Large intestine (tissue), 3 donors: ENCODE data around the gene ZNF750. TPM values are rescaled to one million over a fixed set of nuclear protein-coding genes. Genes with fewer than 3 reads are reported as not detected.

Experiments
- DNase-seq, 2 donors: peaks; one replicate each; pipeline versions ENCODE4 v3.0.0 to v3.0.0-alpha.2; 2013
- H3K27ac ChIP-seq: one replicate; pipeline ENCODE4 v1.5.1; 2013; ENCODE audit warnings: low read length
- H3K27me3 ChIP-seq: 2 replicates; pipeline ENCODE4 v1.6.1; 2013; ENCODE audit warnings: low read length; ENCODE audit not compliant: control insufficient read depth, insufficient read depth
- H3K36me3 ChIP-seq: 2 replicates; pipeline ENCODE4 v1.6.1; 2013; ENCODE audit warnings: low read length; ENCODE audit not compliant: control insufficient read depth, insufficient read depth
- H3K4me1 ChIP-seq: one replicate; pipeline ENCODE4 v1.6.1; 2013; ENCODE audit warnings: low read length; ENCODE audit not compliant: control insufficient read depth, insufficient read depth
- H3K4me3 ChIP-seq: one replicate; pipeline ENCODE4 v1.5.1; 2013; ENCODE audit warnings: low read length
- H3K9me3 ChIP-seq: one replicate; pipeline ENCODE4 v1.6.1; 2013; ENCODE audit warnings: mild to moderate bottlenecking, low read depth, low read length, moderate library complexity; ENCODE audit not compliant: control insufficient read depth
- WGBS: methylation state at CpG from one replicate; pipeline ENCODE4 v1.1.5; 2013; ENCODE audit warnings: low lambda C conversion rate; ENCODE audit not compliant: insufficient coverage; 5-methylcytosine and 5-hydroxymethylcytosine counted together
- polyA plus RNA-seq: library from polyadenylated mRNA; unstranded; fragments of 120-200 nt; gene quantifications from one replicate; pipeline ENCODE4 v1.2.1, GENCODE V29; 2013

The ZNF750 gene
- polyA plus RNA-seq, 1 donor, result 0.18 TPM

DNA sequence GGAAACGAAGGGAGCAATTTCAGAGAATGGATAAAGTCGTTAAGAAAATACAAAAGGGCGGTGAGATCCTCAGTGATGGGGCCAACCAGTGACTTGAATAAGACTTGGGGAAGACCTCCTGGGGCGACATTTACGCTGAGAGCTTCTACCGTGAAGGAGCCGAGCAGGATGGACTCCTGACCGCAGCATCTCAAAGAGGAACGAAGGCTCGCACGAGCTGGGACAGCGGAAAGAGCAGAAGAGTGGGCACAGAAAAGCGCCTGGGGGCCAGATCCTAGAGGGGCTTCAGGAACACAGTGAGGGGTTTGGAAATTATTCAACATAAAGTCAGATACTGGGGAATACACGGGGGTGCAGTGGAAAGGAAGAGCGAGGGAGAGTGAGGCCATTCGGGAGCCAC, 17.5 kb downstream of the ZNF750 start:
- no peaks in the 10 kb centered on the region for H3K27me3 ChIP-seq
- H3K36me3 ChIP-seq, result peaks cover 39% of the 10 kb centered on the region
- DNase-seq, result no peak
- 94% methylated on average over 7 of the region's 16 CpGs for WGBS
- no peak overlapping the region for H3K27ac ChIP-seq
- peaks cover 15% of the 10 kb centered on the region for H3K9me3 ChIP-seq
- no peak overlapping the region for H3K4me3 ChIP-seq
- no peaks in the 10 kb centered on the region for H3K4me1 ChIP-seq

DNA sequence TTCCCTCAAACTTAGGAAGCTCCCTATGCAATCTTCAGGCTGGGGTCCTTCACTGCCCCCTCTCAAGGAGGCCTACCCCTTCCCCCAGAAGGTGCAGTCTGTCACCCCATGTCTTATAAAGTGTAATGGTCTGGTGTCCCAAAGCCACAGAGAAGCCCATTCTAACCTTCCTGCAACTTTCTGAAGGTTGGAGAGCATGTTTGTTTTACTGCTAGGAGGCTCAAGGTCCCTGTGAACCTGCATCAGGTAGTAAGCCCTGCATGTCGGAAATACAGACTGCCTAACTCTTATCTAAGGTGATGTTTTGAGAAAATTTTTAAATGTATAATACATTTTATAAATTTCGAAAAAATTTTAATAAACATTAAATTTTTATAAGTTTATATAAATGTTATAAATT, 18.3 kb downstream of the ZNF750 start:
- Histone ChIP-seq H3K4me1 (no peaks in the 10 kb centered on the region), H3K4me3 (no peak overlapping the region), H3K27me3 (no peaks in the 10 kb centered on the region), H3K27ac (no peak overlapping the region), H3K36me3 (peaks cover 40% of the 10 kb centered on the region), H3K9me3 (peaks cover 15% of the 10 kb centered on the region)
- 100% methylated on average over 1 of the region's 2 CpGs for WGBS
- no peak for DNase-seq

GRCh38 chr17:82820278-82821251, 19.3 kb downstream of the ZNF750 start:
- Histone ChIP-seq H3K36me3 (peaks cover 46% of the 10 kb centered on the region), H3K9me3 (peaks cover 15% of the 10 kb centered on the region), H3K4me1 (no peaks in the 10 kb centered on the region), H3K27me3 (no peaks in the 10 kb centered on the region), H3K4me3 (no peak overlapping the region), H3K27ac (no peak overlapping the region)
- no peak for DNase-seq
- 100% methylated on average over 1 of the region's 5 CpGs for WGBS

DNA sequence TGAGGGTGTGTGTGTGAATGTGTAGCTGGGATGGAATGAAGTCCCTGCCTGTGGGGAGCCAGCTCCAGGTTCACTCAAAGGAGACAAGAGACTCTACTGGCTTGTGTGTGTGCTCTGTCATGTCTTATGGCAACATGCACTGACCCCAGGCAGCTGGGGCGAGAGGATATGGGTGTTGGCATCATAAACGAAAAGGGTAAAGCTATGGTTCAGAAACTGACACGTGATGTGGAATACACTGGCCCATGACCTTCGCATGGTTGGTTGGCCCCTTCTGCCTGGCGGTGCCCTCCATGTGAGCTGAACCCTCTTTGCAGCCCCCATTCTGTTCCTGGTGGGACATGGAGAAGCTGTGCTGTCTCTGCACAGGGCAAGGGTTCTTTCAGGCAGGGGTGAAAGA, 21.9 kb downstream of the ZNF750 start:
- H3K36me3 ChIP-seq, result peaks cover 64% of the 10 kb centered on the region
- no peak overlapping the region for H3K4me3 ChIP-seq
- no peak overlapping the region for H3K27ac ChIP-seq
- H3K27me3 ChIP-seq, result no peaks in the 10 kb centered on the region
- DNase-seq, result no peak
- H3K9me3 ChIP-seq, result peaks cover 12% of the 10 kb centered on the region
- no peaks in the 10 kb centered on the region for H3K4me1 ChIP-seq
- 100% methylated on average over 1 of the region's 5 CpGs for WGBS

GRCh38 chr17:82816358-82816757, 23.5 kb downstream of the ZNF750 start:
- Histone ChIP-seq H3K36me3 (peaks cover 61% of the 10 kb centered on the region), H3K9me3 (peaks cover 12% of the 10 kb centered on the region), H3K27ac (no peak overlapping the region), H3K27me3 (no peaks in the 10 kb centered on the region), H3K4me3 (no peak overlapping the region), H3K4me1 (no peaks in the 10 kb centered on the region)
- no peak for DNase-seq
- 100% methylated on average over 1 of the region's 7 CpGs for WGBS

- Histone ChIP-seq H3K27me3 (no peaks in the 10 kb centered on the region), H3K36me3 (peaks cover 60% of the 10 kb centered on the region), H3K9me3 (peaks cover 12% of the 10 kb centered on the region), H3K4me3 (no peak overlapping the region), H3K4me1 (no peaks in the 10 kb centered on the region), H3K27ac (no peak overlapping the region)
- WGBS, result 73% methylated on average over 3 of the region's 13 CpGs
- DNase-seq, result no peak
Observed at GRCh38 chr17:82815790-82816305, 24.0 kb downstream of the ZNF750 start.

GRCh38 chr17:82815354-82815753, 24.5 kb downstream of the ZNF750 start:
- peaks cover 12% of the 10 kb centered on the region for H3K9me3 ChIP-seq
- no peaks in the 10 kb centered on the region for H3K4me1 ChIP-seq
- no peaks in the 10 kb centered on the region for H3K27me3 ChIP-seq
- H3K27ac ChIP-seq, result no peak overlapping the region
- no peak for DNase-seq
- WGBS, result no CpG with 5 or more reads among the region's 5 CpGs
- H3K36me3 ChIP-seq, result peaks cover 64% of the 10 kb centered on the region
- H3K4me3 ChIP-seq, result no peak overlapping the region

- Histone ChIP-seq H3K4me3 (no peak overlapping the region), H3K27ac (no peak overlapping the region), H3K9me3 (peaks cover 9% of the 10 kb centered on the region), H3K36me3 (peaks cover 66% of the 10 kb centered on the region), H3K4me1 (no peaks in the 10 kb centered on the region), H3K27me3 (no peaks in the 10 kb centered on the region)
- 100% methylated on average over 1 of the region's 20 CpGs for WGBS
- DNase-seq, result no peak
Observed at GRCh38 chr17:82814834-82815233, 25.0 kb downstream of the ZNF750 start.

- WGBS, result no CpG with 5 or more reads among the region's 23 CpGs
- no peaks in the 10 kb centered on the region for H3K4me1 ChIP-seq
- no peaks in the 10 kb centered on the region for H3K27me3 ChIP-seq
- peaks cover 63% of the 10 kb centered on the region for H3K36me3 ChIP-seq
- no peak for DNase-seq
- H3K9me3 ChIP-seq, result no peaks in the 10 kb centered on the region
- H3K27ac ChIP-seq, result no peak overlapping the region
- no peak overlapping the region for H3K4me3 ChIP-seq
Observed at GRCh38 chr17:82813299-82814051, 26.3 kb downstream of the ZNF750 start.

GRCh38 chr17:82812601-82813000, 27.2 kb downstream of the ZNF750 start:
- H3K4me1 ChIP-seq, result no peaks in the 10 kb centered on the region
- WGBS, result no CpG with 5 or more reads among the region's 17 CpGs
- no peak overlapping the region for H3K4me3 ChIP-seq
- H3K36me3 ChIP-seq, result peaks cover 59% of the 10 kb centered on the region
- no peak overlapping the region for H3K27ac ChIP-seq
- no peaks in the 10 kb centered on the region for H3K9me3 ChIP-seq
- H3K27me3 ChIP-seq, result no peaks in the 10 kb centered on the region
- DNase-seq, result no peak
